Liver (tissue), 3 donors: ENCODE results near the gene RHEX.
A peak's percentile ranks its signal among the peaks of the same experiment; 100 is the strongest.
"Not testable (repeated sequence)": the region's sequence is repeated elsewhere in the genome, so short reads cannot be mapped to it uniquely, and the experiment has no call there.

Experiments
- ATF3 ChIP-seq: IDR thresholded peaks from 2 replicates; pipeline ENCODE4 v1.6.1; 2016; ENCODE audit warnings: antibody characterized with exemption
- CTCF ChIP-seq: fragments of 150-350 bp; IDR thresholded peaks from 2 replicates; pipeline ENCODE4 v1.5.1; 2017; ENCODE audit warnings: improper control_type of control experiment, low read depth, low read length; ENCODE audit not compliant: missing input control
- FOXA1 ChIP-seq: IDR thresholded peaks from 2 replicates; pipeline ENCODE4 v1.6.1; 2016; ENCODE audit warnings: antibody characterized with exemption
- GABPA ChIP-seq, 2 donors: IDR thresholded peaks in 1 of 2; conservative IDR thresholded peaks in 1 of 2; 2 replicates each; pipeline ENCODE4 v1.6.1; 2016; ENCODE audit warnings: antibody characterized with exemption in 2 of 2, mild to moderate bottlenecking in 1 of 2, moderate library complexity in 1 of 2
- JUND ChIP-seq, 2 donors: IDR thresholded peaks; 2 replicates each; pipeline ENCODE4 v1.6.1; 2016; ENCODE audit warnings: antibody characterized with exemption in 2 of 2
- MAX ChIP-seq: IDR thresholded peaks from 2 replicates; pipeline ENCODE4 v1.6.1; 2016; ENCODE audit warnings: antibody characterized with exemption
- RAD21 ChIP-seq, 2 donors: IDR thresholded peaks; 2 replicates each; pipeline ENCODE4 v1.6.1; 2016; ENCODE audit warnings: antibody characterized with exemption in 2 of 2, mild to moderate bottlenecking in 2 of 2
- REST ChIP-seq: IDR thresholded peaks from 2 replicates; pipeline ENCODE4 v1.6.1; 2016; ENCODE audit warnings: antibody characterized with exemption, mild to moderate bottlenecking
- RXRA ChIP-seq, 2 donors: IDR thresholded peaks; 2 replicates each; pipeline ENCODE4 v1.6.1; 2017 to 2018; ENCODE audit warnings: antibody characterized with exemption in 2 of 2, mild to moderate bottlenecking in 1 of 2
- SP1 ChIP-seq: IDR thresholded peaks from 2 replicates; pipeline ENCODE4 v1.6.1; 2018; ENCODE audit warnings: antibody characterized with exemption, mild to moderate bottlenecking
- TAF1 ChIP-seq: conservative IDR thresholded peaks from 2 replicates; pipeline ENCODE4 v1.6.1; 2016; ENCODE audit warnings: antibody characterized with exemption, mild to moderate bottlenecking
- YY1 ChIP-seq: IDR thresholded peaks from 2 replicates; pipeline ENCODE4 v1.6.1; 2016; ENCODE audit warnings: antibody characterized with exemption, mild to moderate bottlenecking
- ZBTB33 ChIP-seq: IDR thresholded peaks from 2 replicates; pipeline ENCODE4 v1.6.1; 2016; ENCODE audit warnings: antibody characterized with exemption
- donor health status: healthy.
- donor health status: healthy.

- not testable (repeated sequence) for TF ChIP-seq FOXA1; CTCF; RXRA (IDR thresholded peaks at IDR 0.05); JUND (IDR thresholded peaks at IDR 0.05); MAX; RAD21 (IDR thresholded peaks at IDR 0.05); SP1; ATF3; TAF1; REST; YY1; GABPA (IDR thresholded peaks at IDR 0.05 in 1 of 2, conservative IDR thresholded peaks at IDR 0.05 in 1 of 2)
- TF ChIP-seq ZBTB33: peak; percentile 19
Observed at GRCh38 chr1:206055069-206055625, 2.2 kb downstream of the RHEX start.
